Erythroblast (primary cell): ENCODE results near the gene CSNK1E.

Experiments
- GATA1 ChIP-seq: IDR thresholded peaks from 2 replicates; pipeline ENCODE4 v1.6.1; 2011; ENCODE audit warnings: low read depth, mild to moderate bottlenecking, control low read depth, low read length, moderate library complexity
- POLR2A ChIP-seq: IDR thresholded peaks from 2 replicates; pipeline ENCODE4 v1.6.1; 2011; ENCODE audit warnings: mild to moderate bottlenecking, low read length

DNA sequence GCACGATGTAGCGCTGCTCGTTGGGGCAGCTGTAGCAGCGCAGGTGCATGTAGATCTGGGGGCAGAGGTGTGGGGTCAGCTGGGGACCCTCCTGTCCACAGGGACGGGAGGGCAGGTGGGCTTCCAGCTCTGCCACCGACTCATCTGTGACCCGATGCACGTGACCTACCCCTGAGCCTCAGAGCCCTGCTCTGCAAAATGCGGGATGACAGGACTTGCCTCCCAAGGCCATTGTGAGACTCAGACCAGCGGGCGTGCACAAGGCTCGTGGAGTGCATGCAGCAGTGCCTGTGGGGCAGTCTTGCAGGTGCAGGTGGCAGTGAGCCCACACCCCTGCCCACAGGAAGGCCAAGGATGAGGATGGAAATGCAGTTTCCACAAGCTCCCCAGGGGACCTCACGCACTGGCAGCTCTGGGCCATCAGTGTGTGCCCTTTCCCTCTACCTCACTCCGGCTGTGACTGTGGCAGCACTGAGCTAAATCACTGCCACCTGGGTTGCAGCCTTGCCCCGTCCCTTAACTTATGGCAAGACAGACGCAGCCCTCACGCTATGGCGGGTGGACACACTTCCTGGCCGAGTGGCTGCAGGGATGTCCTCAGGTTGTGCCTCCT lies 71.1 kb downstream of the CSNK1E start:
- TF ChIP-seq POLR2A (no peak), GATA1 (no peak)
